Activated T-helper 17 cell treated with anti-CD3 and anti-CD28 coated beads, Interleukin-2, amount 50 U/mL, for 72 hours (primary cell): ENCODE data around the gene SPPL2B. TPM values are rescaled to one million over a fixed set of nuclear protein-coding genes. Genes with fewer than 3 reads are reported as not detected.

Experiments
- ATAC-seq: fragments of 150-1000 bp; cut with Tn5 transposase; replicated peaks from 2 replicates; pipeline ENCODE4 v1.10.0; 2021; ENCODE audit warnings: mild to moderate bottlenecking, moderate library complexity
- H3K27ac Mint-ChIP-seq: one replicate; pipeline ENCODE4 v1.8.0; 2022; ENCODE audit warnings: mixed read lengths
- H3K27me3 Mint-ChIP-seq: one replicate; pipeline ENCODE4 v1.8.0; 2022; ENCODE audit warnings: mixed read lengths
- H3K36me3 Mint-ChIP-seq: one replicate; pipeline ENCODE4 v1.8.0; 2022; ENCODE audit warnings: low read depth, mild to moderate bottlenecking, mixed read lengths
- H3K4me1 Mint-ChIP-seq: one replicate; pipeline ENCODE4 v1.8.0; 2022; ENCODE audit warnings: mixed read lengths
- H3K4me3 Mint-ChIP-seq: one replicate; pipeline ENCODE4 v1.8.0; 2022; ENCODE audit warnings: mild to moderate bottlenecking, mixed read lengths
- H3K9me3 Mint-ChIP-seq: one replicate; pipeline ENCODE4 v1.8.0; 2022; ENCODE audit warnings: mixed read lengths
- total RNA-seq, 2 donors: library from RNA; stranded (reverse); gene quantifications; one replicate each; pipeline ENCODE4 v1.2.3, GENCODE V29; 2022

SPPL2B gene
- total RNA-seq, 2 donors from 2014 or later, result 23.7 to 46.5 TPM

- no peaks in the 10 kb centered on the region for H3K9me3 Mint-ChIP-seq
- ATAC-seq, result no peak
- H3K4me3 Mint-ChIP-seq, result no peak overlapping the region
- peaks cover 5% of the 10 kb centered on the region for H3K4me1 Mint-ChIP-seq
- no peaks in the 10 kb centered on the region for H3K36me3 Mint-ChIP-seq
- no peak overlapping the region for H3K27ac Mint-ChIP-seq
- H3K27me3 Mint-ChIP-seq, result peaks cover 5% of the 10 kb centered on the region
Measured at GRCh38 chr19:2358548-2359173, 30.2 kb downstream of the SPPL2B start.

DNA sequence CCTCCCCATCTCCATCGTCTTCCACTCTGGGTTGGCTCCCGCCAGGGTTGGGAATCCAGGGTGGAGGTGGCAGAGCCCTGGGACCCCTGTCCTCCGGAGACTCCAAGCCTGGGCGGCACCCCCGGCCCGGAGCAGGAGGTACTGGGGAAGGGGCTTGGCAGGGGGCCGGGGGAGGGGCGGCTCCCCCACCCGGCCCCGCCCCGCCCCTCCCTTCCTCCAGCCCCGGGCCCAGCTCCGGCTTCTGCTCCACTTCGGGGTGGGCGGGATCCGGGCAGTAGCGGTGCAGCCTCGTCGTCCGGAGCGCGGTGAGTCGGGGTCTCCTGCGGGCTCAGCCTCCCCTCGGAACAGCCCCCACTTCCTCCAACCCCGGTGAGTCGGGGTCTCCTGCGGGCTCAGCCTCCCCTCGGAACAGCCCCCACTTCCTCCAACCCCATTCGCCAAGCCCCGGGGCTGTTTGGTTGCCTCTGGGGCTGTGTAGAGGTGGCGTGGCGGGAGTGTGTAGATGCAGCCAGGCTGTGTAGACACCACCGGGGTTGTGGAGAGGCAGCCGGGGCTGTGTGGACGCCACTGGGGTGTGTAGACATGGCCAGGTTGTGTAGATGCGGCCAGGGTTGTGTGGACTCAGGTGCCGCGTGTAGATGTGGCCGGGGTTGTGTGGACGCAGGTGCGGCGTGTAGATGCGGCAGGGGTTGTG lies 31.7 kb downstream of the SPPL2B start, which contains the start of gene TMPRSS9:
TSS of gene TMPRSS9 (plus strand) at position 274 of the 694 bp plus-strand sequence. CDS start 29,521 bp downstream, outside the sequence.
- Mint-ChIP-seq H3K9me3 (no peaks in the 10 kb centered on the region), H3K36me3 (no peaks in the 10 kb centered on the region), H3K27me3 (peaks cover 7% of the 10 kb centered on the region), H3K4me3 (no peak within 1 kb of the TSS), H3K27ac (no peak within 1 kb of the TSS), H3K4me1 (peaks cover 5% of the 10 kb centered on the region)
- no peak for ATAC-seq

DNA sequence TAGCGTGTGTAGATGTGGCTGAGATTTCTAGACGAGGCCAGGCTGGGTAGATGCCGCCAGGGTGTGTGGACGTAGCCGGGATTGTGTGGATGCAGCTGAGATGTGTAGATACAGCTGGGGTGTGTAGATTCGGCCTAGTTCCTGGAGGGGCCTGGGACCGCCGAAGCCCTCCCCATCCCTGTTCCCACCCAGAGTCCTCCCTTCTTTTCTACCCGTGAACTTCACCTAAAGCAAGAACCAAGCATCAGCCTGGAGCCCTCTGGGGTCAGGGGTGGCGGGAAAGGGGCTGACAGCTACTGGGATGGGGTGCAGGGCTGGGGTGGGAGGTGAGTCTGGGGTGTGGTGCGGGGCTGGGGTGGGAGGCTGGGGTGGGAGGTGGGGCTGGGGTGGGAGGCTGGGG lies 32.3 kb downstream of the SPPL2B start:
- H3K4me3 Mint-ChIP-seq, result no peak overlapping the region
- H3K27me3 Mint-ChIP-seq, result peaks cover 10% of the 10 kb centered on the region
- no peak for ATAC-seq
- no peak overlapping the region for H3K27ac Mint-ChIP-seq
- no peaks in the 10 kb centered on the region for H3K36me3 Mint-ChIP-seq
- H3K4me1 Mint-ChIP-seq, result peaks cover 5% of the 10 kb centered on the region
- no peaks in the 10 kb centered on the region for H3K9me3 Mint-ChIP-seq

GRCh38 chr19:2361246-2362045 lies 33.0 kb downstream of the SPPL2B start:
- peaks cover 5% of the 10 kb centered on the region for H3K4me1 Mint-ChIP-seq
- H3K9me3 Mint-ChIP-seq, result no peaks in the 10 kb centered on the region
- no peak for ATAC-seq
- peaks cover 10% of the 10 kb centered on the region for H3K27me3 Mint-ChIP-seq
- no peaks in the 10 kb centered on the region for H3K36me3 Mint-ChIP-seq
- no peak overlapping the region for H3K27ac Mint-ChIP-seq
- H3K4me3 Mint-ChIP-seq, result no peak overlapping the region

DNA sequence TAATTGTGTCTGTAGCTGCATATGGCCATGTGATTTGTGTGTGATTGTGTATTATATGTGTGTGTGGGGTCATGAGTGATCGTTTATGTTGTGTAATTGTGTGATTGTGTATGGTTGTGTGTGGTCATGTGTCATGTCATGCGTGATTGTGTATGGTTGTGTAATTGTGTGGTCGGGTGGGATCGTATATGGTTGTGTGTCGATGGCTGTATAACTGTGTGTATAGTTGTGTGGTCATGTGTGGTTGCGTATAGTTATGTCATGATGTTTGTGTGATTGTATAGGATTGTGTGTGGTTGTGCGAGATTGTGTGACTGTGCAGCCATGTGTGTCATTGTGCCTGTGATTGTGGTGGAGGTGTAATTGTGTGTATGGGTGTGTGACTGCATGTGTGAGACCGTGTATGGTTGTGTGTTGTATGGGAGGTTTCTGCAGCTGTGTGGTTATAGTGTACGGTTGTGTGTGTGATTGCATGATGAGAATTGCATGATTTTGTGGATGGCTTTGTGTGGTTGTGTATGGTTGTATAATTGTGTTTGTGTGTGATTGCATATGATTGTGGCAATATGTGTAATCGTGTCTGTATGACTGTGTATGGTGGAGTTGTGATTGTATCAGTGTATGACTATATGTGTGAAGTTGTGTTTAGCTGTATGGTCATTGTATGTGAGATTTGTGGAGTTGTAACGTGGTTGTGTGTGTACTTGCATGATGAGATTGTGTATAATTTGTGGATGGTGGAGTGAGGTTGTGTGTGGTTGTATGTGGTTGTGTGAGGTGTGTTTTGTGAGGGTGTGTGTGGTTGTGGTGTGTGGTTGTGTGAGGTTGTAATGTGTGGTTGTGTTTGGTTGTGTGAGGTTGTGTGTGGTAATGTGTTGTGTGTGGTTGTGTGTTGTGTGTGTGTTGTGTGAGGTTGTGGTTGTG lies 33.8 kb downstream of the SPPL2B start:
- Mint-ChIP-seq H3K4me3 (no peak overlapping the region), H3K4me1 (no peaks in the 10 kb centered on the region), H3K9me3 (no peaks in the 10 kb centered on the region), H3K36me3 (no peaks in the 10 kb centered on the region), H3K27me3 (peaks cover 10% of the 10 kb centered on the region), H3K27ac (no peak overlapping the region)
- ATAC-seq, result no peak

DNA sequence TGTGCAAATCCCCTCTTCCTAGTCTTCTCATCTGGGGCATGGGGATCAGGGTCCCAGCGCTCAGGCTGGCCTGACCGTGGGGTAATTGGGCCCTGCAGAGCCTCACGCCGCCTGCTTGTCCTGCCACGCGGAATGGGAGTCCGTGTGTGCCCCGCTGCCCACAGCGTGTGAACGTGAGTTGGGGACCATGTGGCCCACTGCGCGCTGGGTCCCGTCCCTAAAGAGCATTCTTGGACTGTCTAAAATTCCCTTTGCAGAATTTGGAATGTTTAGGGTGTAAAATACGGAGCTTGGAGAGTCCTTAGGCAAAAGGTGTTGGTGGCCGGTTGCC lies 34.5 kb downstream of the SPPL2B start:
- no peaks in the 10 kb centered on the region for H3K9me3 Mint-ChIP-seq
- ATAC-seq, result no peak
- H3K4me1 Mint-ChIP-seq, result no peaks in the 10 kb centered on the region
- peaks cover 10% of the 10 kb centered on the region for H3K27me3 Mint-ChIP-seq
- H3K36me3 Mint-ChIP-seq, result no peaks in the 10 kb centered on the region
- H3K4me3 Mint-ChIP-seq, result no peak overlapping the region
- H3K27ac Mint-ChIP-seq, result no peak overlapping the region

DNA sequence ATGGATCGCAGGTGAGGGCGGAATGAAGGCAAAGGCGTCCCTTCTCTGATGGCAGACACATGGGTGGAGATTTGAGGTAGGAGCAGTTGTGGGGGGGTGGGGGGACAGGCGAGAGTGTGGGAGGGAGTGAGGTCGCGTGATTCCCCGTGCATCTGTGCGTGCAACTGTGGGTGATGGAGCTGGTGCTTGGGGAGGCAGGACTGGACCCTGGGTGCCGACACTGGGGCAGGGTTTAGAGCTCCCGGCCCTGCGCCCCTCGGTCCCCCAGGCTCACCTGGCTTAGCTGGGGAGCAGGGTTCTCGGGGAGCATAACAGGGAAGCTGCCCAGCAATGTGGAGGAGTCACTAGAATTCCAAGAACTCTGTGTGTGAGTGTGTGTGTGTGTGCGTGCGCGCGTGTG lies 34.9 kb downstream of the SPPL2B start:
- H3K27me3 Mint-ChIP-seq, result peaks cover 10% of the 10 kb centered on the region
- H3K4me1 Mint-ChIP-seq, result no peaks in the 10 kb centered on the region
- ATAC-seq, result no peak
- H3K27ac Mint-ChIP-seq, result no peak overlapping the region
- no peaks in the 10 kb centered on the region for H3K9me3 Mint-ChIP-seq
- no peaks in the 10 kb centered on the region for H3K36me3 Mint-ChIP-seq
- H3K4me3 Mint-ChIP-seq, result no peak overlapping the region

DNA sequence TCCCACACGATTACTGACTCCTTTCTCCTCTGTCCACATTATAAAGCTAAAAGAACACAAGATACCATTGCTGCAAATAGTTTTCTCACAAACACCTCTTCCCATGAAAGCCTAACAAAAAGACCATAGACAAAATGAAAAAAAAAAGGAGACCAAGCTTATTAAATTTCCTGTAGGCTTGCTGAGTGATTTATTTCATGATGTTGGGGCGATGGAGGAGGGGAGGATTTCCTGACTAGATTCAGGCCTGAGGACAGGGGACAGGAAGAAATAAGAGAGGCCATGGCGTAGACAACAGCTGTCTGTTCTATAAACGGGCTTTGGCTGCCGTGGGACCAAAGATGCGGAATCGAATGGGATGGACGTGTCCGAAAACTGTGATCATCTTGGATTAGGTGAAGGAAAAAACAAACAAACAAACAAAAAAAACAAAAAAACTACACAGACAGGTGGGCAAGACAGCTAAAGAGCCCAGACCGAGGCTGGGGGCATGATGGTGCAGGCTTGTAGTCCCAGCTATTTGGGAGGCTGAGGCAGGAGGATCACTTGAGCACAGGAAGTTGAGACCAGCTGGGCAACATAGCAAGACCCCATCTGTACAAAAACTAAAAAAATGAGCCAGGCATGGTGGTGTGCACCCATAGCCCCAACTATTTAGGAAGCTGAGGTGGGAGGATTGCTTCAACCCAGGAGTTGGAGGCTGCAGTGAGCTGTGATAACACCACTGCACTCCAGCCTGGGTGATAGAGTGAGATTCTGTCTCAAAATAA lies 36.9 kb downstream of the SPPL2B start:
- no peak for ATAC-seq
- Mint-ChIP-seq H3K36me3 (no peaks in the 10 kb centered on the region), H3K9me3 (no peaks in the 10 kb centered on the region), H3K27ac (no peak overlapping the region), H3K4me1 (no peaks in the 10 kb centered on the region), H3K4me3 (no peak overlapping the region), H3K27me3 (peaks cover 9% of the 10 kb centered on the region)

DNA sequence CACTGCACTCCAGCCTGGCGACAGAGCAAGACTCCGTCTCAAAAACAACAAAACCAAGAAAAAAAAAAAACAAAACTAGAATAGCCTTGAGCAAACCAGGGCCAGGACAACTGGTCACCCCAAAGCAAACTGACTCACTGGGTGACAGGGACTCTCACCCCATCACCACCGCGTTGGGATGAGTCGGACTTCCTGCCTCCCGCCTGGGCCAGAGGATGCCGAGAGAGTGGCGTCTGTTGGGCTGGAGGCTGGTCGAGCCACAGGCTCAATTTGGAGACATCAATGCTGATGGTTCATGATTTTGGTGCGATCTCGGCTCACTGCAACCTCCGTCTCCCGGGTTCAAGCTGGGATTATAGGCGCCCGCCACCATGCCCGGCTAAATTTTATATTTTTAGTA lies 43.2 kb downstream of the SPPL2B start:
- Mint-ChIP-seq H3K36me3 (no peaks in the 10 kb centered on the region), H3K9me3 (no peaks in the 10 kb centered on the region), H3K27me3 (no peaks in the 10 kb centered on the region), H3K27ac (no peak overlapping the region), H3K4me1 (no peaks in the 10 kb centered on the region), H3K4me3 (no peak overlapping the region)
- peak; percentile 39 for ATAC-seq

GRCh38 chr19:2372076-2372612 lies 43.7 kb downstream of the SPPL2B start:
- ATAC-seq, result no peak
- H3K36me3 Mint-ChIP-seq, result no peaks in the 10 kb centered on the region
- no peaks in the 10 kb centered on the region for H3K9me3 Mint-ChIP-seq
- no peak overlapping the region for H3K4me3 Mint-ChIP-seq
- H3K27me3 Mint-ChIP-seq, result no peaks in the 10 kb centered on the region
- no peaks in the 10 kb centered on the region for H3K4me1 Mint-ChIP-seq
- H3K27ac Mint-ChIP-seq, result no peak overlapping the region

DNA sequence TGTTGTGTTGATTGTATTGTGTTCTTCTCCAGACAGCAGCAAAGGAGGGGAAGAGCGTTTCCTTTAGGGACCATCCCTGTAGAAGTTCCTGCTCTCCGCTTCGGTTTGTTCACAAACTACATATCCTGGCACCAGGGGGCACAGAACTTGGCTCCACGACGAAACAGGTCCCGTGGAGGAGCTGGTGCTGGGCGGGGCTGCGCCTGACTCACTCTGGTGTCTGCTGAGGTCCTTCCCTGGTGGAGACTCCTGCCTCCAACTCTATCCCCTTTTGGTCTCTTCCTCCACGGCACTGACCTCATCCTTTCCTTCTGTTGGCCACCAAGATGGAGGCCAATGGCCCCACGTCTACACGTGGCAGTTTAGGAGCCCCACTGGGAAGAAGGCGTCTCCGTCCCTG lies 46.3 kb downstream of the SPPL2B start:
- no peak overlapping the region for H3K27ac Mint-ChIP-seq
- no peaks in the 10 kb centered on the region for H3K27me3 Mint-ChIP-seq
- no peaks in the 10 kb centered on the region for H3K36me3 Mint-ChIP-seq
- no peaks in the 10 kb centered on the region for H3K4me1 Mint-ChIP-seq
- no peaks in the 10 kb centered on the region for H3K9me3 Mint-ChIP-seq
- no peak for ATAC-seq
- no peak overlapping the region for H3K4me3 Mint-ChIP-seq

DNA sequence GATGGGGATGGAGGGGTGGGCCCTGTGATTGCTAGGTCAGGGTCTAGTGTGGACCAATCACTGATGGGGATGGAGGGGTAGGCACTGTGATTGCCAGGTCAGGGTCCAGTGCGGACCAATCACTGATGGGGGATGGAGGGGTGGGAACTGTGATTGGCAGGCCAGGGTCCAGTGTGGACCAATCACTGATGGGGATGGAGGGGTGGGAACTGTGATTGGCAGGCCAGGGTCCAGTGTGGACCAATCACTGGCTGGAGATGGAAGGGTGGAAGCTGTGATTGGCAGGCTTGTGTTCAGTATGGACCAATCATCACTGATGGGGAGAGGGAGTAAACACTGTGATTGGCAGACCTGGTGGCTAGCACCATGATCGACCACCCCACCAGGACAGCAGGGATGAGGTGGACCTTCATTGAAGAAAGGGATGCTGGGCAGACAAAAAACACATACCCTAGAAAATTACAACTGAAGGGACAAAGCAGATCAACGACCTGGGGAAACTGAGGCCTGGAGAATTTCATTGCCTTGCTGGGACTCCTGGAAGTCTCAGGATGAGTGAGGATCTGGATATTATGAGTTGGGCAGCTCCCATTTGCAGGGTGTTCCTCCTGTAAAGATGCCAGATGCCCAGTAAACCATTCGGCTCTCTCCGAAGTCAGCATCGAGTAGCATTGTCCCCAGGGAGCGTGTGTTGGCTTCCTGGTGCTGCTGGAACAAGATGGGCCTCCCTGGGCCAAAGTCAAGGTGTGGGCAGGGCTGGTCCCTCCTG lies 47.1 kb downstream of the SPPL2B start:
- Mint-ChIP-seq H3K27ac (no peak overlapping the region), H3K4me1 (no peaks in the 10 kb centered on the region), H3K9me3 (no peaks in the 10 kb centered on the region), H3K4me3 (no peak overlapping the region), H3K27me3 (no peaks in the 10 kb centered on the region), H3K36me3 (no peaks in the 10 kb centered on the region)
- peak; percentile 89 for ATAC-seq
